ENCODE measurements around the gene ANAPC7.
A peak's percentile ranks its signal among the peaks of the same experiment; 100 is the strongest.

Gene ANAPC7

DNA sequence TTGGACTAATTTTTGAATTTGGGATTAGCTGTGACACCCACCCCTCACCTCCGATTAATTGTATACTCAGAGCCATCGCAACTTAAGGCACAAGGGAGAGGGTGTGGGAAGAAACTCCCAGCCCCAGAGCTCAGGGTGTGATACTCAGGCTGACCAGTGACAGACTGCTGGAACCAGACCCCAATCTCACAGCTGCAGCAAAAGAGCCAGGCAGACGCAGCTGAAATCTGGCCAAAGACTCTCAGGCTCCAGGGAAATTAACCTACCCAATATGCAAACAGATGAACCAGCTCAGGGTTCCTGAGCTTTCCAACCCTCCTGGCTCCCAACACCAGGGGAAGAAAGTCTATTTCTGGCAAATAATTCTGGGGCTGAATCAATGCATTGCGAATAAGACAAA is 30.5 kb downstream of the ANAPC7 start:
- H3K9ac ChIP-seq (ENCODE audit: low read length): no peak overlapping the region
- H3K4me3 ChIP-seq (ENCODE audit: low read length): no peak overlapping the region
- H3K36me3 ChIP-seq (replicated peaks; ENCODE audit: low read depth, low read length): peaks cover 52% of the 10 kb centered on the region
- no peak overlapping the region for H2AFZ ChIP-seq (ENCODE audit: low read depth, low read length)
- no peaks in the 10 kb centered on the region for H4K20me1 ChIP-seq (ENCODE audit: insufficient read depth, low read length)
- H3K27me3 ChIP-seq (ENCODE audit: low read depth, low read length): no peaks in the 10 kb centered on the region
- no peak for TF ChIP-seq EZH2phosphoT487 (IDR thresholded peaks at IDR 0.05; ENCODE audit: low read depth)
- TF ChIP-seq, protein P1, sequence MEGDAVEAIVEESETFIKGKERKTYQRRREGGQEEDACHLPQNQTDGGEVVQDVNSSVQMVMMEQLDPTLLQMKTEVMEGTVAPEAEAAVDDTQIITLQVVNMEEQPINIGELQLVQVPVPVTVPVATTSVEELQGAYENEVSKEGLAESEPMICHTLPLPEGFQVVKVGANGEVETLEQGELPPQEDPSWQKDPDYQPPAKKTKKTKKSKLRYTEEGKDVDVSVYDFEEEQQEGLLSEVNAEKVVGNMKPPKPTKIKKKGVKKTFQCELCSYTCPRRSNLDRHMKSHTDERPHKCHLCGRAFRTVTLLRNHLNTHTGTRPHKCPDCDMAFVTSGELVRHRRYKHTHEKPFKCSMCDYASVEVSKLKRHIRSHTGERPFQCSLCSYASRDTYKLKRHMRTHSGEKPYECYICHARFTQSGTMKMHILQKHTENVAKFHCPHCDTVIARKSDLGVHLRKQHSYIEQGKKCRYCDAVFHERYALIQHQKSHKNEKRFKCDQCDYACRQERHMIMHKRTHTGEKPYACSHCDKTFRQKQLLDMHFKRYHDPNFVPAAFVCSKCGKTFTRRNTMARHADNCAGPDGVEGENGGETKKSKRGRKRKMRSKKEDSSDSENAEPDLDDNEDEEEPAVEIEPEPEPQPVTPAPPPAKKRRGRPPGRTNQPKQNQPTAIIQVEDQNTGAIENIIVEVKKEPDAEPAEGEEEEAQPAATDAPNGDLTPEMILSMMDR (IDR thresholded peaks at IDR 0.05; ENCODE audit: low read depth, low read length): no peak
- 0 out of 2 replicates have a peak overlapping the region, but pooled peaks have one; percentile 15 for H3K27ac ChIP-seq (ENCODE audit: low read length)
- no peaks in the 10 kb centered on the region for H3K79me2 ChIP-seq (ENCODE audit: low read length)
- peaks cover 35% of the 10 kb centered on the region for H3K4me1 ChIP-seq (ENCODE audit: low read length)
- H3K4me2 ChIP-seq (ENCODE audit: low read length): no peak overlapping the region
- H3K9me3 ChIP-seq (ENCODE audit: insufficient read depth, low read length): no peaks in the 10 kb centered on the region

DNA sequence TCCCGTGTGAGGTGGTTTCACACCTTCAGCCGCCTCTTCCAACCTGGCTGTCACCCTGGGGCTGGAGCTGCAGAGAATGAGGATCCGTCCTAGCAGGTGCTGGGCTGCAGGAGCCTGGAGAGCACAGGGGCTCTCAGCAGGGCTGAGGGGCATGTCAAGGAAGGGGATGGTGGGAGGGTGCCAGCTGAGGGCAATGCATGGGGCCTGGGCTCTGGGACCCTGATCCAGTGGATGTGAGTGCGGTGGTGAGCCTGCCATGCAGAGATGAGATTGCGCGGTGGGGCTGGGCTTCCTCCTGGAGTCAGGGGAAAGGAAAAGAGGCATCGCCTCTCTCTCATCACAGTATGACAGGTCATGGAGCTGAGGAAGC is 31.5 kb downstream of the ANAPC7 start:
- H2AFZ ChIP-seq (ENCODE audit: low read depth, low read length): no peak overlapping the region
- H3K4me1 ChIP-seq (ENCODE audit: low read length): peaks cover 45% of the 10 kb centered on the region
- H3K27me3 ChIP-seq (ENCODE audit: low read depth, low read length): no peaks in the 10 kb centered on the region
- H4K20me1 ChIP-seq (ENCODE audit: insufficient read depth, low read length): no peaks in the 10 kb centered on the region
- H3K4me3 ChIP-seq (ENCODE audit: low read length): no peak overlapping the region
- H3K9me3 ChIP-seq (ENCODE audit: insufficient read depth, low read length): no peaks in the 10 kb centered on the region
- no peak overlapping the region for H3K4me2 ChIP-seq (ENCODE audit: low read length)
- peak overlapping the region; percentile 16; the same call in 1 of the 2 replicates for H3K9ac ChIP-seq (ENCODE audit: low read length)
- peaks cover 44% of the 10 kb centered on the region for H3K36me3 ChIP-seq (replicated peaks; ENCODE audit: low read depth, low read length)
- TF ChIP-seq, protein P1 (IDR thresholded peaks at IDR 0.05; ENCODE audit: low read depth, low read length): no peak
- no peak for TF ChIP-seq EZH2phosphoT487 (IDR thresholded peaks at IDR 0.05; ENCODE audit: low read depth)
- H3K27ac ChIP-seq (ENCODE audit: low read length): peak overlapping the region; percentile 56; the same call in 1 of the 2 replicates
- no peaks in the 10 kb centered on the region for H3K79me2 ChIP-seq (ENCODE audit: low read length)

DNA sequence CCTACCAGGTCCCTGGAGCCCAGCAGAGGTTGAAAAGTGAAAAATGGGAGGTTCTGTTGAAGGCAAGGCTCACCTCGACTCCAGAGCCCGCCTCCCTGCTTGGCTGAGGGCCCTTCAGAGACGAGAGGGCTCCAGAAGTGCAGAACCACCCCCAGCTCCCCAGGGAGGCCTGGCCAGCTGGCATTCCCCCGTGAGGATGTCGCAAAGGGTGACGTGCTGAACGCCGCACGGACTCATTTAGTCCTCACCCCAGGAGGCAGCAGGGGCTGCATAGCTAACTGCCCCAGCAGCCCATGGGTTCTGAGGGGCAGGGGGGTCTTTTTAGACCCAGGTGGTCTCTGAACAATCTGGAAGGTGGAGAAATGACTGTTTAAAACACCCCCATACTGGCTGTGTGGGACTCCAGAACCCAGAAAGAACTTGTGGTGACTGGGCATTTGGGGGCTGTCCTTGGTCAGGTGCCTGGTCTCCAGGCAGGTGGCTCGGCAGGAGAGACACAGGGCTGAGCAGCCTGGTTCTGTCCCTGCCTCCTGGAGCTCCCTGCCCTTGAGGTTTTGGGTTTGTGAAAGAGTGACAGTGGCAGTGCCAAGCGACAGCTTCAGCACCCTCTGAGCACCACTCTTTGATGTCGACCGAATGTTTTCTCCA is 32.0 kb downstream of the ANAPC7 start:
- TF ChIP-seq, protein P1 (IDR thresholded peaks at IDR 0.05; ENCODE audit: low read depth, low read length): no peak
- no peak for TF ChIP-seq EZH2phosphoT487 (IDR thresholded peaks at IDR 0.05; ENCODE audit: low read depth)
- peaks cover 44% of the 10 kb centered on the region for H3K36me3 ChIP-seq (replicated peaks; ENCODE audit: low read depth, low read length)
- H3K4me2 ChIP-seq (ENCODE audit: low read length): peak overlapping the region; percentile 55
- no peak overlapping the region for H2AFZ ChIP-seq (ENCODE audit: low read depth, low read length)
- peak overlapping the region; percentile 56 for H3K27ac ChIP-seq (ENCODE audit: low read length)
- H3K4me3 ChIP-seq (ENCODE audit: low read length): no peak overlapping the region
- H4K20me1 ChIP-seq (ENCODE audit: insufficient read depth, low read length): no peaks in the 10 kb centered on the region
- no peaks in the 10 kb centered on the region for H3K27me3 ChIP-seq (ENCODE audit: low read depth, low read length)
- no peaks in the 10 kb centered on the region for H3K79me2 ChIP-seq (ENCODE audit: low read length)
- H3K9me3 ChIP-seq (ENCODE audit: insufficient read depth, low read length): no peaks in the 10 kb centered on the region
- H3K4me1 ChIP-seq (ENCODE audit: low read length): peaks cover 50% of the 10 kb centered on the region
- H3K9ac ChIP-seq (ENCODE audit: low read length): peak overlapping the region; percentile 22; the same call in 1 of the 2 replicates

DNA sequence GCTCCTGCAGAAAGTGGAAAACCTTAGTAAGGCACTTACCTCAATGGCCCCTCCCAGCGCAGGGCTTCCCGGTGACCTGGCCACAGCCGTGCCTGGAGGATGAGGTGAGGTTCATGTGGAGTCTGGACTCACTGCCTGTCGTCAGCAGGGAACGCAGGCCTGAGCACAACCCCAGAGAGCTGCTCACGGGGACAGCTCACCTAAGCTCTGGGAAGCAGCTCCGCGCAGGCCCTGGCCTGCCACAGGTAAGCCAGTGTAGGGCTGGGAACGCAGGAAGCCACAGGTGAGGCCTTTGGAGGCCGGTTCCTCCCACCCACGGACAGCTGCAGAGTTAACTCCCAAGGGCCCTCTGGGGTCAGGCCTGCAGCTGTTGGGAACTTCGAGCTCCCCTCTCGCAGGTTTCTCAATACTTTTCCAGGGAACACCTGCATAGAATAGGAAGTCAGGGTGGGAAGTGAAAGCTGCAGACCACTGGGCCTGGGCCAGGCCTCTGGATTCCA is 32.7 kb downstream of the ANAPC7 start:
- no peaks in the 10 kb centered on the region for H3K79me2 ChIP-seq (ENCODE audit: low read length)
- no peaks in the 10 kb centered on the region for H3K9me3 ChIP-seq (ENCODE audit: insufficient read depth, low read length)
- H3K36me3 ChIP-seq (replicated peaks; ENCODE audit: low read depth, low read length): peaks cover 40% of the 10 kb centered on the region
- no peak for TF ChIP-seq EZH2phosphoT487 (IDR thresholded peaks at IDR 0.05; ENCODE audit: low read depth)
- TF ChIP-seq, protein P1 (IDR thresholded peaks at IDR 0.05; ENCODE audit: low read depth, low read length): no peak
- peak overlapping the region; percentile 56 for H3K27ac ChIP-seq (ENCODE audit: low read length)
- no peak overlapping the region for H3K4me3 ChIP-seq (ENCODE audit: low read length)
- no peaks in the 10 kb centered on the region for H3K27me3 ChIP-seq (ENCODE audit: low read depth, low read length)
- H3K4me1 ChIP-seq (ENCODE audit: low read length): peaks cover 52% of the 10 kb centered on the region
- peak overlapping the region; percentile 22; the same call in 1 of the 2 replicates for H3K9ac ChIP-seq (ENCODE audit: low read length)
- H2AFZ ChIP-seq (ENCODE audit: low read depth, low read length): no peak overlapping the region
- H3K4me2 ChIP-seq (ENCODE audit: low read length): peak overlapping the region; percentile 55
- no peaks in the 10 kb centered on the region for H4K20me1 ChIP-seq (ENCODE audit: insufficient read depth, low read length)
